Activated CD4-positive, alpha-beta memory T cell treated with anti-CD3 and anti-CD28 coated beads, Interleukin-2, amount 10 ng/mL, durations not matched to agents 7 days and 5 days (primary cell): ENCODE measurements around the gene ZBED4. TPM values are rescaled to one million over a fixed set of nuclear protein-coding genes. Genes with fewer than 3 reads are reported as not detected.

ENCODE experiments used
- total RNA-seq, 2 experiments: library from RNA; stranded (reverse); gene quantifications; one replicate each; pipeline ENCODE4 v1.2.3, GENCODE V29; 2021

The ZBED4 gene
- total RNA-seq, 2 experiments from 2014 or later, result 20.6 to 21.8 TPM

Other genes with a start within 250 kb of the ZBED4 start
- gene BRD1, start 26.0 kb upstream of the ZBED4 start, total RNA-seq, result 10 to 100 TPM; 54.7 to 55.4 TPM
- 10 to 100 TPM; 14.7 to 20.6 TPM for gene ALG12, start 64.6 kb downstream of the ZBED4 start, total RNA-seq
- gene CRELD2, start 64.8 kb downstream of the ZBED4 start, total RNA-seq, result 10 to 100 TPM; 50.0 to 51.2 TPM
- 10 to 100 TPM; 60.1 to 62.3 TPM for gene PIM3, start 106.9 kb downstream of the ZBED4 start, total RNA-seq
- gene IL17REL, start 158.9 kb downstream of the ZBED4 start, total RNA-seq, result not detected
- not detected for gene TTLL8, start 204.5 kb downstream of the ZBED4 start, total RNA-seq
- gene MLC1, start 231.6 kb downstream of the ZBED4 start, total RNA-seq, result under 1 TPM; 0.30 to 0.50 TPM
- gene MOV10L1, start 236.2 kb downstream of the ZBED4 start, total RNA-seq, result not detected